Omental fat pad (tissue), 4 donors: ENCODE data around the gene PROZ. TPM values are rescaled to one million over a fixed set of nuclear protein-coding genes. Genes with fewer than 3 reads are reported as not detected.

ENCODE experiments used
- ATAC-seq: fragments of 150-250 bp; one replicate; pipeline ENCODE4 v1.9.1; 2016; ENCODE audit warnings: mild to moderate bottlenecking, moderate library complexity; ENCODE audit not compliant: low FRiP score
- DNase-seq: peaks from one replicate; pipeline ENCODE4 v3.0.0-alpha.2; 2019; ENCODE audit warnings: low spot score
- total RNA-seq, 4 donors: library from RNA; depleted of rRNA; stranded (reverse); fragments of >200 nt; gene quantifications; one replicate each; pipeline ENCODE4 v1.1.0, GENCODE V29; 2016
- TF ChIP-seq, protein P1 (sequence below), 3 donors: fragments of 450-650 bp; IDR thresholded peaks; one replicate each; pipeline ENCODE4 v1.5.1; 2016 to 2017; ENCODE audit warnings: antibody characterized with exemption in 3 of 3, mild to moderate bottlenecking in 3 of 3, moderate library complexity in 2 of 3

Gene PROZ
- total RNA-seq, 4 donors from 2014 or later = not detected

DNA sequence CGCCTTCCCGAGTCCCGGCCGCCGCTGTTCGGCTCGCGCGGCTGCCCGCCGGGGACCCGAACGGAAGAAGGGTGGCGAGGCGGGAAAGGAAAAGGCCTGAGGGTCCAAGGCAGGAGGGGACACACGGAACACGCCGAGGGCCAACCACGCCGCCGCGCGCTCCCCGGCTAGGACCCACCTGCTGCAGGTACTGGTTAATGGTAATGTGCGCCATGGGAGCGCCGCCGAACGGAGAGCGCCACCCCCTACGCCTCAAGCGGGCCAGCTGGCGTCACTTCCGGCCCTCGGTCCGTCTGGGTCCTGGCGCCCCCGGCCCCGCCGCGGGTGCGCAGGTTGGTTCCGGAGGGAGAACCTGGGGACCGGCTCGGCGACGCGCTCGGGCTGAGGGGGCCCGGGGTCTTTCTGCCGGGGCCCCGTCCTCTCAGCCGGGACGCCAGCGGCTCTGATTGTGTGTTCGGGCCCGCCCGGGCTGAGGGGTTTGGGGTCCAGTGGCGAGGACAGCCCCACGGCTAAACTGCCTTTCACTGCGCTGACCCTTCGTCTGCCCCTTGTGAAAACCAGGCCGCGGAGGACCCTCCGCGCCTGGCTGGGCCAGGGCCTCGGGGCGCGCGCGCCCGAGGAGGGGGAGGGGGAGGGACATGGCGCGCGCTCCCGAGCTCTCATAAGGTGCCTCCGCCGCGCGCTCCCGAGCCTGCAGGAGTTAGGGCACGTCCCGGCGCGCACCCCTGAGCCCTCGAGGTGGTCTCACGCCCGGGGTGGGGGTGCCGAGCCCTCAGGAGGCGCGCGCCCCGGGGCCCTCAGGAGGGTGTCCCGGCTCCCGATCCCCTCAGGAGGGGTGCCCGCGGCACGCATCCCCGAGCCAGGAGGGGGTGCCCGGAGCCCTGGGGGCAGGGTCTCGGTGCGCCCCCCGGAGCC lies 50.2 kb downstream of the PROZ start, which contains the start of gene PCID2:
Gene PCID2, minus strand, starts transcription at position 249 of the 915 bp plus-strand sequence. Its CDS starts 35 bp downstream, at position 214.
- ATAC-seq = peak; percentile 90
- DNase-seq = peak; percentile 57
- TF ChIP-seq, protein P1, sequence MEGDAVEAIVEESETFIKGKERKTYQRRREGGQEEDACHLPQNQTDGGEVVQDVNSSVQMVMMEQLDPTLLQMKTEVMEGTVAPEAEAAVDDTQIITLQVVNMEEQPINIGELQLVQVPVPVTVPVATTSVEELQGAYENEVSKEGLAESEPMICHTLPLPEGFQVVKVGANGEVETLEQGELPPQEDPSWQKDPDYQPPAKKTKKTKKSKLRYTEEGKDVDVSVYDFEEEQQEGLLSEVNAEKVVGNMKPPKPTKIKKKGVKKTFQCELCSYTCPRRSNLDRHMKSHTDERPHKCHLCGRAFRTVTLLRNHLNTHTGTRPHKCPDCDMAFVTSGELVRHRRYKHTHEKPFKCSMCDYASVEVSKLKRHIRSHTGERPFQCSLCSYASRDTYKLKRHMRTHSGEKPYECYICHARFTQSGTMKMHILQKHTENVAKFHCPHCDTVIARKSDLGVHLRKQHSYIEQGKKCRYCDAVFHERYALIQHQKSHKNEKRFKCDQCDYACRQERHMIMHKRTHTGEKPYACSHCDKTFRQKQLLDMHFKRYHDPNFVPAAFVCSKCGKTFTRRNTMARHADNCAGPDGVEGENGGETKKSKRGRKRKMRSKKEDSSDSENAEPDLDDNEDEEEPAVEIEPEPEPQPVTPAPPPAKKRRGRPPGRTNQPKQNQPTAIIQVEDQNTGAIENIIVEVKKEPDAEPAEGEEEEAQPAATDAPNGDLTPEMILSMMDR (IDR thresholded peaks at IDR 0.05) = no peak

DNA sequence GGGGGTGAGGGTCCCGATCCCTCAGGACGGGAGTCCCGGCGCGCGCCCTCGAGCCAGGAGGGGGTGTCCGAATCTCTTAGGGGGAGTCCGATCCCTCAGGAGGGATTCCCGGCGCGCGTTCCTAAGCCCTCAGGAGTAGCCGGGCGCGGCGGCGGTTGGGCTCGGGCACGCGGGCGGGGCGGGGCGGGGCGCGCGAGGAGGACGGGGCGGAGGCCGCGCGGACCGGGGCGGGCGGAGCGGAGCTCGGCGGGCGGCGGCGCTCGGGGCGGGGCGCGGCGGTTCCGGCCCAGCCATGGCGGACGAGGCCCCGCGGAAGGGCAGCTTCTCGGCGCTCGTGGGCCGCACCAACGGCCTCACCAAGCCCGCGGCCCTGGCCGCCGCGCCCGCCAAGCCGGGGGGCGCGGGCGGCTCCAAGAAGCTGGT lies 50.9 kb downstream of the PROZ start, which contains the start of gene CUL4A:
Gene CUL4A, plus strand, starts transcription at position 278 of the 423 bp plus-strand sequence. Its CDS starts 15 bp downstream, at position 293.
- ATAC-seq = peak; percentile 81
- no peak for DNase-seq
- TF ChIP-seq, protein P1 (IDR thresholded peaks at IDR 0.05) = no peak

DNA sequence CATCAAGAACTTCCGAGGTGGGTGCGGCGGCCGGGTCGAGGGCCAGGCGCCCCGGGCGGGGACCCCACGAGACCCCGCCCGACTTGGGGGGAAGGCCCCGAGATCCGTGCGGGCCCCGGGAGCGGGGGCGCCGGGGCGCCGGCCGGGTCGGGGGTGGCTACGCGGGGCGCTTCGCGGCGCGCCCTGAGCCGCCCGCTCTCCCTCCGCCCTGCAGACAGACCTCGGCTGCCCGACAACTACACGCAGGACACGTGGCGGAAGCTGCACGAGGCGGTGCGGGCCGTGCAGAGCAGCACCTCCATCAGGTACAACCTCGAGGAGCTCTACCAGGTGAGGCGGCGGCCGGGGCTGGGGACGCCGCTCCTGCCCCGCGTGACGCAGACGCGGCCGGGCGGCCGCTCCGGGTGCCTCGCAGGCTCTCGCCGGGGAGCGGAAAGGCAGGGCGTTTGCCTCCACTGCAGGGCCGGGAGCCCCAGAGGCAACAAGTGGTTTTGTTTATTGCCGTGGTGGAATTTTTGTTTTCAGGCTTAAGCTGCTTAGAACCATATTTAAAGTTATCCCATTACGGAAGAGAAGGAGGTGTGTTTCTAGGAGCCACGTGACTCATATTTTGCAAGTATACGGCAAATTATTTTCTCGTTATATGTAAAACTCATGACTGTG lies 51.4 kb downstream of the PROZ start:
- ATAC-seq (peak; percentile 28), DNase-seq (no peak)
- TF ChIP-seq, protein P1 (IDR thresholded peaks at IDR 0.05) = no peak

DNA sequence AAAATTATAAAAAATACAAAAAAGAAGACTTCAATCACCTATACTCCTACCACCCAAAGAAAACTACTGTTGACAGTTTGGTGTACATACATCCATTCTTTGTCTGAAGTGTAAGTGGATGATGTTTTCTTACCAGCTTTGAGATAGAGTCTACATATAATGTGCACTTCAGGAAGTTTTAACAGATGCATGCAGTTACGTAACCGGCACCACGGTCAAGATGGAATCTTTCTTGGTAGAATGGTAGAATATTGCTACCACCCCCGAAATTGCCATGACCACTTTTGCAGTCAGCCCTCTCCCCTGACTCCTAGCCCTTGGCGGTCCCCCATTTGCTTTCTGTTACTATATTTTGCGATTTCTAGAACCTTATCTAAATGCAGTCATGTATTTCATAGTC lies 52.4 kb downstream of the PROZ start:
- ATAC-seq (no peak), DNase-seq (no peak)
- TF ChIP-seq, protein P1 (IDR thresholded peaks at IDR 0.05) = no peak

DNA sequence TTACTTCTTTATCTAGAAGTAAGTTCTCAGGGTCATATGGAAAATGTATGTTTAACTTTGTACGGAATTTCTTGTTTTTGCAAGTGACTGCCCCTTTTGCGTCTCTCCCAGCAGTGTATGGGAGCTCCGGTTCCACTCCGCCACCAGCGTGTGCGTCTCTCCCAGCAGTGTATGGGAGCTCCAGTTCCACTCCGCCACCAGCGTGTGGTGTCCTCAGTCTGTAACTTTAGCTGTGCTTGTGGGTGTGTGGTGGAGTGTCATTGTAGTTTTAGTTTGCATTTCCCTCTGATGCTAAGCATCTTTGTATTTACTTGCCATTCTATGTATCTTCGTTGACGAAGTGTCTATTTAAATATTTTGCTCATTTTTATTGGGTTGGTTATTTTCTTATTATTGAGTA lies 53.3 kb downstream of the PROZ start:
- DNase-seq (no peak), ATAC-seq (no peak)
- TF ChIP-seq, protein P1 (IDR thresholded peaks at IDR 0.05) = no peak

DNA sequence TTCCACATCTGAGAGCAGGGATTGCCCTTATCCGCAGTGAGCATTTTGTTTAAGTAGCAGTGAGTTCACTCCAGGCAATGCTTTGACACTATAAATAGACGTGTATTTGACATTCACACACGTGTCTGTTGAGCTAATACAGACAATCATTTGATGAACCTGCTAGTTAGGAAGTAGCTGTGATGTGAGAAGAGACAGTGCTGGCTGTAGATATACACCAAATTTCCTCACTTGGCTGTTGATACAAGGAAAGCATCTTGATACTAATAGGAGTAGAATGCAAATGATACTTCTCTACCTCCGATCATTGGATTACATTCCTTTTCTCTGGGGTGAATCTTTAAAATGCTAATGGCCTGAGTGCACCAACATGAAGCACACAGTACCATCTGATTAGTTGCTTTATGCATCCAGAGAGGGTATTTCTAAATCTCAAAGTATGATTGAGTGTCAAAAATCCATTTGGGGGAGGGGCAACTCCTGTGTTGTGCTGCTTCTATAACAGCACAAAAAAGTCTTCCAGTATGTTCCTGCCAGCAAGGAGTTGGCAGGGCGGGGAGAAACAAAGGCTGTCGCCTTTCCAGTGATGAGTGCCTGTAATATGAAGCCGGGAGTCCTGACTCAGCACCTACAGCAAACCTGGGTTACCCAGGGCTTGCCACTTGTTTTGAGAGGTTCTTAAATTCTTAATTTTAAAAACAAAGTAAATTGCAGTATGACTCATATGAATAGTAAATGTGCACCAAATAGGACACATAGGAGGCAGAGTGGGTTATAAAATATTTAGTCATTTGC lies 58.0 kb downstream of the PROZ start:
- DNase-seq (no peak), ATAC-seq (peak; percentile 58)
- TF ChIP-seq, protein P1 (IDR thresholded peaks at IDR 0.05) = no peak
